GM18498 (cell line): Measurements from ENCODE around the gene FBL.
"Not testable (repeated sequence)": the region's sequence is repeated elsewhere in the genome, so short reads cannot be mapped to it uniquely, and the experiment has no call there.

Source experiments
- ATAC-seq: cut with Tn5 transposase; IDR thresholded peaks from one replicate; pipeline ENCODE4 v1.9.1; 2021; ENCODE audit warnings: mild to moderate bottlenecking, moderate library complexity; ENCODE audit not compliant: unreplicated experiment

The FBL gene

DNA sequence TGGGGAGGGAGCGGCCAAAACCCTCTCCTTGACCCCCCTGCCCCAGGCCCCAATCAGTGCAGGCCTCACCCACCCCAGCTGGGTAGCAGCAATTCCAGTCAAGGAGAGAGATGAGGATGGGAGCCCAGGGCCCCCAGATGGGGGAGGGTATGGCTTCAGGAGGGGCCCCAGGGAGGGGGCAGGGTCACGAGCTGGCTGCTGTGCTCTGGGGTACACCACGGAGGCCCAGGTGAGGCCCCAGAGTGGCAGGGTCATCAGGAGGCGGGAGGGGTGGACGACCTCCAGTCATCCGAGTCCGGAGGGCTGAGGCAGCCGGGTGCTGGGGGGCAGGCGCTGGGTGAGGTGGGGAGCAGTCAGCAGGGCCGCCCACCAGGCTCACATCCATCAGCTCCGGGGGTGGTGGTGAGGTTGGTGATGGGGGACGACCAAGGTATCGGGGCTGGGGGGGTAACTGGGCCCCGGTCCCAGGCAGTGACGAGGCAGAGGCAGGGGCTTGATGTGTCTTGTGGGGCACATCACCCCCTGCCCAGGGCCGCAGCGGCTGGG is 20.6 kb downstream of the FBL start:
- ATAC-seq = no peak

DNA sequence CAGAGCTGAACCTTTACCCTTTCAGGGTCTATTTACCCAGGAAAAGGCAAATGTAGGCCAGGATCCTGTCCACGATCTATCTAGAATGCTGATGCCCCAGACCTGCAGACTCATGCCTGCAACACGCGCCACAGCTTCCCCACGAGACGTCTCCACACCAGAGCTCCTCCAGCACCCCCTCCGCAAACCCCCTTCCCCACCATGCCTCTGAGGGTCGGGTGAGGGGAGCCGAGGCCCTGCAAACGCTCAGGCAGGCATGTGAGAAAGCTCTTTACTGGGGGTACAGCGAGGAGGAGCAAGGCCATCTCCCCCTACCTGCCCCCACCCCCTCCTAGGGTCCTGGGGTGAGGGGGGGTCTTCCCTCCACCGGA is 21.1 kb downstream of the FBL start:
- no peak for ATAC-seq

DNA sequence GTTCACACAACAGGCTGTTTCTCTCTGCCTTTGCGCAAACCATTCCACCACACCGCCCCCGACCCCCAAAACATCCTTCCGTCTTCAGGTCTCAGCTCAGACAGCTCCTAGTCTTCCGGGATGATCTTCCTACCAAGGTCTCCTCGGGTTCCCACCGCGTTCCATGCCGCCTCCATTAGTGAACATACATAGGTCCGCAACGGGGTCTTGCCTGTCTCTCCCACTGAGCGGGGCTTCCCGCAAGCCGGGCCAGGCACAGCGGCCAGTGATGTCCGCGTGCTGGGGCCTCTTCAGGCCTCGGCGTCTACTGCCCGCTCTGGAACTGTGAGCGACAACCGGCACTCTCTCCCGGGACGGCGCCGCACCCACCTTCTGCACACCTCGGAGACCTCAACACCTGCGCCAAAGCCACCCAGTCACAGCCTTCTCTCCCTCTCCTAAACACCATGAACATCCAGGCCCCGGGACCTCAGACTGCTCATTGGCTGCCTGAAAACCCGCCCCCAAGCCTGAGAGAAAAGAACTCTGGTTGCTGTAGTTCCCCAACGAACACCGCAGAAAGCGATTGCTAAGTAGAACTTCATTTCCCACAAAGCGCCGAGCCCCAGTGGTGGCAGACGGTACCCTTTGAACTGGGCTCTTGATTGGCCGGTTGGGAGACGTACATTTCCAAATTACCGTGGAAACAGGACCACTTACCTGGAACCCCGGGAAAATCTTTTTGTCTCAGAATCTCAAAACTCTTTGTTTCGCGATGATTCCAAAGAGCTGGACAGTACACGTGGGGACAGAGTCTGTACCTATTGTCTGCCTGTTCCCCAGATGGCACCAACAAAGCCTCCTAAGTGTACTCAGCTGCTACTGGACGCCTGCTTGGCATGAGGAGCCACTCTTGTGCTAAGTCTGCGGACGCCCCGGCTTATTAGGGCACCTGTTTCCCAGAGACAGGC is 21.8 kb downstream of the FBL start:
- ATAC-seq = peak; percentile 94

DNA sequence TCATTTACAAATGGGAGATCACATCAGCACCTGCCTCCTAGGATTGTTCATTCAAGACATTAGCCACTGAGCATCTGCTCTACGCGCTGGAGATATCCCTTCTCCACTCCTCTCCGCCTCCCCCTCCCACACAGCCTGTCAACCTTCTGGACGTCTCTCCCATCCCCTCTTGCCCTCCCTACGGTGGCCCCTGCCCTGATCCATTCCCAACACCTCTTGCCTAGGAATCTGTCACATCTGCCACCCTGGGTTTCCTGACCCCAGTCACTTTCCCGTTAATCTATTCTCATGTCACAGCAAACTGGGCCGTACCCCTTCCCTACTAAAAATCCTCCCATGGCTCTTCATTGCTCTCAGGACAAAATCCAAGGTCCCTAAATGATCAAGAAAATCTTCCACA is 22.5 kb downstream of the FBL start:
- ATAC-seq = no peak

DNA sequence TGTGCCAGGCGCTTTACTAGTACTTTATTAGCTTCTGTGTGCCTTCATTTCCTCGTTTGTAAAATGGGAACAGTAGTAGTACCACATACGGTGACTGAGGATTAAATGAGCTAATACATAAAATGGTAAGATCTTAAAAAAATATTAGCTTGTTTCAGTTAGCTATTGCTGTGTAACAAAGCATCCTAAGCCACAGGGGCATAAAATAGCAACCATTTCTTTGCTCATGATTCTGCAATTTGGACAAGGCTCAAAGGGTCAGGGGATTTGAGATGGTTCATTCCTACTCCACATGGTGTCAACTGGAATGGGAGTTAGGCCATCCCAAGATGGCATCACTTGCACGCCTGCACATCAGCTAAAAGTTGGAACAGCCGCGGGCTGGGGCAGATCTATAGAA is 25.5 kb downstream of the FBL start:
- ATAC-seq = no peak

DNA sequence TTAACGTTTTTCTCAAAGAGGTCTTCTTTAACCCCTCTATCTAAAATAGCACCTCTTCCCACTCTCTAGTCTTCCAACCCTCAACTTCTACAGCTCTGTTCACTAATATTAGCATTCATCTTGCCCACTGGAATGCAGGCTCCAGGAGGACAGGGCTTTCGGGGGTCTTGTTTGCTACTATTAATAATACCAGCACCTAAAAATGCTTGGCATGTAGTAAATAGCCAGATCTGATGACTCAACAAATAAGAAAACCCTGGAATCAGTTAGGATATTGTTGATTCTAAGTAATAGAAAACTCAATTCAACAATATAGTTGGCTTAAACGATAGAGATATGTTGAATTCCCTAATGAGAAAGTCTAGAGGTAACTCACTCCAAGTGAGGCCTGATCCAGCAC is 26.4 kb downstream of the FBL start:
- ATAC-seq = no peak

DNA sequence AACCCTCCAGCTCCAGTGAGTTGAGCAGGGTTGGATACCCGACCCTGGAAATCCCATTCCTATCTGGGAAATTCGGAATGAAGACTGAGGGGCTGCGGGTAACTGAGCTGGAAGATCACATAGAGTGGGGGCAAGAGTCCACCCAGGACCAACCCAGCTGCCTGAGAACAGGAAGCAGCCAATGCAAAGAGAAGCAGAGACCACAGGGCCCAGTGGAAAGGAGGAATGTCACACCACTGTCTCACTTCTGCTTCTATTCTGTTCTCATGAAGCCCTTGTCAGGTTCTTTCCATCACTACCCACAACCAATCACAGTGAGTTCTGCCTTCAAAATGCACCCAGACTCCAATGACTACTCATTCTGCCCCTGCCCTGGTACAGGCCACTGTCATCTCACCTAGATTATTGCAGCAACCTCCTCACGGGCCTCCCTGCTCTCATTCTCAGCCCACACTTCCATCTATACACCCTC is 27.5 kb downstream of the FBL start:
- ATAC-seq = peak; percentile 89

DNA sequence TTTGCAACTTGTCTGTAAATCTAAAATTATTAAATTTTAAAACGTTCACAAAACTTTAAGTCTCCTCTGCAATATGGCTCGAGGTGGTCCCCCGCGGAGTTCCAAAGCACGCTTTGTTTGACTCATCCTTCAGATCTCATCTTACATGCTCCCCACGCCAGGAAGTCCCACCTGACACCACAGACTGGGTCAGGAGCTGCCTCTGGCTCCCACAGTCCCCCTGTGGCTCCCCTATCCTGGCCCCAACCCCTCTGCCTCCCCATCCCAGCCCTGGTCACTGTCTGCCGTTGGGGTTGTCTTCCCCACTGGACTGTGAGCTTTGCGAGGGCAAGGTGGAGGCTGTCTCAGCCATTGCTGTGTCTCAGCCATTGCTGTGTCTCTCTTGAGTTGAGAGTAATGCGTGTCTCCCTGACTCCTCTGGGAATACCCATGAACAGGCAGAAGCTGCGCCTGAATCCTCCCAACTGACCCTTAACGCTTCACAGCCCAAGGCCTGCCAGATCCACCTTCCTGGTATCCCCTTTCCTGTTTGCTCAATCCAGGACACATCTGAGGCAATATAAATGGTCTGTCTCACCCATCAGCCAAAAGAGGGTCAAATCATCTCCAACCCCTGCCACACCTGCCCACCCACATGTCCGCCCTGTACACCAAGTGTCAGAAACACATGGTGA is 28.2 kb downstream of the FBL start:
- no peak for ATAC-seq

DNA sequence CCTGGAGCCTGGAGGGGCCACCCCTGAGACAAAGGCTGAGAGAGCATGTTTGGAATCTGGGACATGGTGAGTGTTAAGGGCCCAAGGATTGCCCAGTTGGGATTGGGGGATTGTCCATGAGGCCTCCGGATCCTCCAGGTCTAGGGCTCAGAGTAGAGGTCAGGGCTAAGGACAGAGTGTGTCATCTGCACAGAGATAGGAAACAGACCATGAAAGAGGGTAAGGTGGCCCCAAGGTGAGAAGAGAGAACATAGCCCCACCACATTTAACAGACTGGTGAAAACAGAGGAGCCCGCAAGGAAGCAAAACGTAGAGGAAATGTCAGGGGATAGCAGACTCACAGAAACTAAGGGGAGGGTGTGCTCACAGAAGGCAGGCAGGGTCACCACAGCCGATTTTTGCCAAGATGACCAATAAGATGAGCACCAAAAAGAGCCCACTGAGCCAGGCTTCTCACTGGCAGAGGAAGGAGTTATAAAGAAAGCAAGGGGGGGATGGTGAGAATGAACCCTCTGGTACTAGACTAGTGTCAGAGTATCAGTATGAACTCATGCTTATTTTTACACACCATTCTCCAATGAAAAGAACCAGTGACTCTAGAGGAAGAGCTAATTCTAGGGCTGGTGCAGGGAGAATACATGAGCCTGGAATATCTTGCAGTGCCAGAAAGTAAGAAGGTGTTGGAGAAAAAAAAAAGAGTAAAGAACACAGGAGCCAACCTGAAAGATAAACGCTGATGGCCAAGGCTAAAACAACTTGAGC is 29.7 kb downstream of the FBL start:
- ATAC-seq = no peak

DNA sequence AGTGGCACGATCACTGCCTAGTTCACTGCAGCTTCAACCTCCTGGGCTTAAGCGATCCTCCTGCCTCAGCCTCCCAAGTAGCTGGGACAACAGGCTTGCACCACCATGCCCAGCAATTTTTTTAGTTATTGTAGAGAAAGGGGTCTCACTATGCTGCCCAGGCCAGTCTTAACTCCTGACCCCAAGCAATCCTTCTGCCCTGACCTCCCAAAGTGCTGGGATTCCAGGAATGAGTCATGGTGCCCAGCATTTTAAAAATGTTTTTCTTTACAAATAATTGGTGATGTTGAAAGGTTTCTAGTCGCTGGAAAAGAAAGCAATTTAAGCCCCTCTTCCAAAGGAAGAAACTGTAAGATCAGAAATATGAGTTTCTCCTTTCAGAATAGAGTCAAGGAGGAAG is 31.6 kb downstream of the FBL start:
- ATAC-seq = no peak

DNA sequence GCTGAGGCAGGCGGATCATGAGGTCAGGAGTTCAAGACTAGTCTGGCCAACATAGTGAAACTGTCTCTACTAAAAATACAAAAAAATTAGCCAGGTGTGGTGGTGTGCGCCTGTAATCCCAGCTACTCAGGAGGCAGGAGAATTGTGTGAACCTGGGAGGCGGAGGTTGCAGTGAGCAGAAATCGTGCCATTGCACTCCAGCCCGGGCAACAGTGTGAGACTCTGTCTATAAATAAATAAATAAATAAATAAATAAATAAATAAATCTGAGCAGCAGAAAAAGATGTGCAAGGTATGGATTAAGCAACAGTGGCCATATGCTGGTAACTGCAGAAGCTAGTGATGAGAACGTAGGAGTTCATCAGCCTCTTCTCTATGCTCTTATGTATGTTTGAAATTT is 32.1 kb downstream of the FBL start:
- not testable (repeated sequence) for ATAC-seq

DNA sequence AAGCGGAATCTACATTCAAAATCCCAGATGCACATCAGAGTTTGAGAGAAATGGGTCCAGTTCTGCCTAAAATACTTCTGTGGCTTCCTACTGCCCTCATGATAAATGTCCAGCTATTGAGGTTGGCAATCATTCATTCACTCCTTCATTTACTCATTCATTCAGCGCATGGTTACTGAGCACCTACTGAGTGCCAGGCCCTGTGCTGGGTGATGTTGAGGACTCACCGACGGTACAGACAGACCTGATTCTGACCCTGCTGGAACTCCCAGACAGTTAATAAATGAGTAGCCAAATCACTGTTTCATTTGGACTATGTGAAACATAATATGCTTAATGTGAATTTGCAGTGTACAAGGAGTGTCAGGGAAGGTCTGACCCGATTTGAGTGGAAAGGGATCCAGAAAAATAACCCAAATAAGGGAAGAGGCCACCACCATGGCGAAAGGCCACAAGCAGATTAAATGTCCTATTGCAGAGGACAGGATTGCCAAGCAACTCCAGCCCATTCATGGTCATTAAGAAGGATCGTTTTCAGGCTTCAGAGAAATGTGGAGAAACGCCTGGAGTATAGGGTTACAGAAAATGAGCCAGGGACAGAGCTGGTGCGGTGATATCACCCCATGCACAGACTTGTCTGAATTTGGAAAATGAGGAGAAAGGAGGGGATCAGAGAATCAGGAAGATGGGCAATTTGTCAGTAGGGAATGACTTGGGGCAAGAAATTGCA is 32.8 kb downstream of the FBL start:
- no peak for ATAC-seq

DNA sequence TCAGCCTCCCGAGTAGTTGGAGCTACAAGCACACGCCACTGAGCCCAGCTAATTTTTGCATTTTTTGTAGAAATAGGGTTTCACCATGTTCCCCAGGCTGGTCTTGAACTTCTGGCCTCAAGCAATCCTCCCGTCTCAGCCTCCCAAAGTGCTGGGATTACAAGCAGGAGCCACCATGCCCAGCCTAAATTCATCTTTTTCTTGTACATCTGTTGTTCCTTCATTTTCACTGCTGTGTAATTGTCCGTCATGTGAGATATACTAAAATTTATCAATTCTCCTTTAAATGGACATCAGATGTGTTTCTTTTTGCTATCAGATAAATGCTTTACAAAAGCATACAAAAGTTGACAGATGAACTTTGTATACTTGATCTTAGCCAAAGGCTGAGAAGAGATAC is 35.1 kb downstream of the FBL start:
- no peak for ATAC-seq

DNA sequence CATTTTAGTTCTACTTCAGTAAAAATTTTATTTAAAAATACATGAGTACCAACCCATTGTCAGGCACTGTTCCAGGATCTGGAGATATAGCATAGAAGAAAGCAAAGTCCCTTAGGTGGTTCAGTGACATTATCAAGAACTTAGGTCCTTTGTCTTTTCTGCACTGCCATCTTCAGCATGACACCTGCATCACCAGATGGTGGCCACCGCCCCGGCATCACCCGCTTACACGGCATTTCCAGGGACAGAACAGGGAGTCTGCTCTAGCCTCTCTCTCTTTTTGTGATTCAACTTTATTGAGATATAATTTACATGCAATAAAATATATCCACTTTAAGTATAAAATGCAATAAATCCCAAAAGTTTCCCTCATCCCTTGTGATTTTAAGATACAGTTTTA is 35.8 kb downstream of the FBL start:
- no peak for ATAC-seq

DNA sequence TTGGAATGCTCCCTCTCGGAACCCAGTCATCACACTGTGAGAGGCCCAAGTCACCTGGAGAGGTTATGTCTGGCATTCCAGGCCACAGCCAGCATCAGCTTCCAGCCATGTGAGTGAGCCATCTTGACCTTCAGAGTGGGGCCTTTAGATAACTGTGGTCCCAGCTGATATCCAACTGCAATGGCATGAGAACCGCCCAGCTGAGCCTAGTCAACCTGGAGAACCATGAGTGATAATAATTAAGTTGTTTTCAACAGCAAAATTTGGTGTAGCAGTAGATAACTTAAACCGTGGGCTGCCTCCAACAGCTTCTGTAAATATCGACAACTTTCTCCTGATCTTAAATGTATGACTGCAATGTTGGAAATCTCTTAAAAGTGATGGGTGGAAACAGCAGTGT is 36.8 kb downstream of the FBL start:
- no peak for ATAC-seq

DNA sequence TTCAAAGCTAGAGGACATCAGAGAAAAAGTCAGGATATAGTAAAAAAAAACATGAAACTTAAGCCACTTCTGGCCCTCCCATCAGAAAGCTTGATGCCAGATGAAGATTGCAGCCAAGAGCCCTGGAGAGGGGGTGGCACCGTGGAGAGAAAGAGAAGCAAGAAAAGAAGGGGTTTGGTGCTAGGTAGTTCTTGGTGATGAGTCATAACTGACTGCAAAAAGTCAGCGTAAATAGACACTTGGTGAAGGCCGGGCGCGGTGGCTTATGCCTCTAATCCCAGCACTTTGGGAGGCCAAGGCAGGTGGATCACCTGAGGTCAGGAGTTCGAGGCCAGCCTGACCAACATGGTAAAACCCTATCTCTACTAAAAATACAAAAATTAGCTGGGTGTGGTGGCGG is 37.5 kb downstream of the FBL start:
- ATAC-seq = not testable (repeated sequence)

DNA sequence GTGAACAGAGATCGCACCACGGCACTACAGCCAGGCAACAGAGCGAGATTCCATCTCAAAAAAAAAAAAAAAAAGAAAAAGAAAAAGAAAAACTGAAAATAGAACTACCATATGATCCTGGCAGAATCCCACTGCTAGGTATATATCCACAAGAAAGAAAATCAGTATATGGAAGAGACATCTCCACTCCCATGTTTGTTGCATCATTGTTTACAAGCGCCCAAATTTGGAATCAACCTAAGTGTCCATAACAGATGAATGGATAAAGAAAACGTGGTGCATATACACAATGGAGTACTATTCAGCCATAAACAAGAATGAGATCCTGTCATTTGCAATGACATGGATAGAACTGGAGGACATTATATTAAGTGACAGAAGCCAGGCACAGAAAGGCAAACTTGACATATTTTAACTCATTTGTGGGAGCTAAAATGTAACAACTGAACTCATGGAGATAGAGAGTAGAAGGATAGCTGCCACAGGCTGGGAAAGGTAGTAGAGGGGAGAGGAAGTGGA is 38.3 kb downstream of the FBL start:
- no peak for ATAC-seq

DNA sequence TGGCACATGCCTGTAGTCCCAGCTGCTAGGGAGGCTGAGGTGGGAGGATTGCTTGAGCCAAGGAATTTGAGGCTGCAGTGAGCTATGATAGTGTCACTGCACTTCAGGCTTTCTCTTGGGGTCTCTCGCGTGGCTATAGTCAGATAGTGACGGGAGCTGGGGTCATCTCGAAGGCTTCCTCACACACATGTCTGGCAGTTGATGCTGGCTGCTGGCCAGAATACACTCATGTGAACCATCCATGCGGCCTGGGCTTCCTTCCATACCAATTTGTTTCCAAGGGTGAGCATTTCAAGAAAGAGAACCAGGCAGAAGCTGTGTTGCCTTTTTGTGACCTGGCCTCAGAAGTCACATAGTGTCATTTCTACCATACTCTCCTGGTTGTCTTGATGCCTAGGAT is 41.1 kb downstream of the FBL start:
- ATAC-seq = no peak

DNA sequence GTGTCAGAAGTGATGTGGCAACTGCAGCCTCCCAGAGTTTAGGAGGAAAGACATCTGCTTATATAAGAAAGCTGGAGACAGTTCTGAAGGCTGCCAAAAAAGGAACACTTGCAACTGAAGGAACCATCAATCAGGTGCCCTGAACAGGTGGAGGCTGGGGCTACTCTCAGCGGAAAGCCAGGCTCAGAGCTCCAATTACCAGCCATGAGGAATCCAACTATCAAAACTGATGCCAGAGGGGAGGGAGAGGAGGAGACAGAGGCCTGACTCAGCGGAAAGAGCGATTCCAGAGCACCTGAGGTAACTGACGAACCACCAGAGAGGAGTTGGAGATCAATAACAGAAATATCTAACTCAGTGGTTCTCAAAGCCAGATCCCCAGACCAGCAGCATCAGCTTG is 43.2 kb downstream of the FBL start:
- no peak for ATAC-seq

DNA sequence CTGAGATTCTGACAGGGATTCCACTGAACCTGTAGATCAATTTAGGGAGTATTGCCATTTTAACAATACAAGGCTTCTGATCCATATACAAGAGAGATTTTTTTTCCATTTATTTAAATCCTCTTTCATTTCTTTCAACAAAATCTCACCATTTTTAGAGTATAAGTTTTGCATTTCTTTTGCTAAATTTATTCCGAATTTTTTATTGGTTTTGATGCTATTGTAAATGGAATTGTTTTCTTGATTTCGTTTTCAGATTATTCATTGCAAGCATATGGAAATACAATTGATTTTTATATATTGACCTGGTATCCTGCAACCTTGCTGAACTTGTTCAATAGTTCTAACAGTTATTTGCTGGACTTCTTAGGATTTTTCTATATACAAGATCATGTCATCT is 49.1 kb downstream of the FBL start:
- ATAC-seq = no peak
